HEK293 (cell line): ENCODE measurements around the gene TEX9.

Experiments used
- CTCF ChIA-PET: fragments of 350-600 bp; formaldehyde crosslinking; extraction: SDS; loops from one replicate; lab custom pipeline; 2021; ENCODE audit warnings: antibody characterized with exemption; lab: Yijun Ruan, JAX
- POLR2A ChIA-PET: fragments of 300-600 bp; formaldehyde crosslinking; extraction: SDS; loops from one replicate; lab custom pipeline; 2020; ENCODE audit warnings: antibody characterized with exemption, inconsistent platforms; lab: Yijun Ruan, JAX
- H3K27ac ChIP-seq: fragments of 200-500 bp; sonication (Bioruptor generic); 2 replicates; pipeline ENCODE4 v1.5.1; 2014; ENCODE audit warnings: low read depth, low read length, control low read depth, inconsistent platforms; ENCODE audit errors: extremely low read depth
- H3K36me3 ChIP-seq, 2 experiments: fragments of 200-500 bp in 1 of 2; sonication (Bioruptor generic) in 1 of 2; 1 replicate in 1 of 2; 2 replicates in 1 of 2; pipeline ENCODE4 v1.5.1; 2014 to 2017; ENCODE audit warnings: inconsistent platforms in 2 of 2, low read length in 2 of 2; ENCODE audit not compliant: control insufficient read depth in 2 of 2, insufficient read depth in 1 of 2
- H3K4me1 ChIP-seq: fragments of 200-500 bp; sonication (Bioruptor generic); 2 replicates; pipeline ENCODE4 v1.5.1; 2014; ENCODE audit warnings: mild to moderate bottlenecking, low read length, inconsistent platforms; ENCODE audit not compliant: control insufficient read depth, insufficient read depth
- H3K4me3 ChIP-seq: 2 replicates; pipeline ENCODE4 v1.5.1; 2011; ENCODE audit warnings: low read depth, mild to moderate bottlenecking, control low read depth, low read length, moderate library complexity
- H3K9me3 ChIP-seq: fragments of 200-500 bp; sonication (Bioruptor generic); 2 replicates; pipeline ENCODE4 v1.5.1; 2014; ENCODE audit warnings: low read depth, low read length, inconsistent platforms; ENCODE audit not compliant: control insufficient read depth, insufficient read depth
- RBAK ChIP-seq: fragments of 450-650 bp; formaldehyde crosslinking; IDR thresholded peaks from 2 replicates; pipeline ENCODE4 v1.5.1; 2016; ENCODE audit warnings: missing biosample characterization, missing genetic modification characterization
- SETDB1 ChIP-seq: IDR thresholded peaks from one replicate; pipeline ENCODE4 v1.6.1; 2017; ENCODE audit warnings: mild to moderate bottlenecking, low read length, moderate library complexity, mixed read lengths; ENCODE audit not compliant: insufficient read length
- ZNF404 ChIP-seq: fragments of 450-650 bp; formaldehyde crosslinking; IDR thresholded peaks from 2 replicates; pipeline ENCODE4 v1.5.1; 2017; ENCODE audit warnings: missing biosample characterization, missing genetic modification characterization
- ZNF423 ChIP-seq: fragments of 450-650 bp; formaldehyde crosslinking; IDR thresholded peaks from 2 replicates; pipeline ENCODE4 v1.5.1; 2016; ENCODE audit warnings: missing biosample characterization, missing genetic modification characterization
- ZNF768 ChIP-seq: fragments of 450-650 bp; formaldehyde crosslinking; IDR thresholded peaks from 2 replicates; pipeline ENCODE4 v1.5.1; 2018; ENCODE audit warnings: missing biosample characterization, mild to moderate bottlenecking, missing genetic modification characterization
- TF ChIP-seq, protein P1 (sequence below): fragments of 450-650 bp; formaldehyde crosslinking; conservative IDR thresholded peaks from 2 replicates; pipeline ENCODE4 v1.5.1; 2016; ENCODE audit warnings: low read depth, missing biosample characterization, missing genetic modification characterization
- TF ChIP-seq, protein P2 (sequence below): fragments of 450-650 bp; formaldehyde crosslinking; IDR thresholded peaks from 2 replicates; pipeline ENCODE4 v1.5.1; 2016; ENCODE audit warnings: missing biosample characterization, missing genetic modification characterization, low read depth

TEX9 gene

GRCh38 chr15:56473017-56473416, 107.8 kb downstream of the TEX9 start (continued):
- TF ChIP-seq, protein P1, sequence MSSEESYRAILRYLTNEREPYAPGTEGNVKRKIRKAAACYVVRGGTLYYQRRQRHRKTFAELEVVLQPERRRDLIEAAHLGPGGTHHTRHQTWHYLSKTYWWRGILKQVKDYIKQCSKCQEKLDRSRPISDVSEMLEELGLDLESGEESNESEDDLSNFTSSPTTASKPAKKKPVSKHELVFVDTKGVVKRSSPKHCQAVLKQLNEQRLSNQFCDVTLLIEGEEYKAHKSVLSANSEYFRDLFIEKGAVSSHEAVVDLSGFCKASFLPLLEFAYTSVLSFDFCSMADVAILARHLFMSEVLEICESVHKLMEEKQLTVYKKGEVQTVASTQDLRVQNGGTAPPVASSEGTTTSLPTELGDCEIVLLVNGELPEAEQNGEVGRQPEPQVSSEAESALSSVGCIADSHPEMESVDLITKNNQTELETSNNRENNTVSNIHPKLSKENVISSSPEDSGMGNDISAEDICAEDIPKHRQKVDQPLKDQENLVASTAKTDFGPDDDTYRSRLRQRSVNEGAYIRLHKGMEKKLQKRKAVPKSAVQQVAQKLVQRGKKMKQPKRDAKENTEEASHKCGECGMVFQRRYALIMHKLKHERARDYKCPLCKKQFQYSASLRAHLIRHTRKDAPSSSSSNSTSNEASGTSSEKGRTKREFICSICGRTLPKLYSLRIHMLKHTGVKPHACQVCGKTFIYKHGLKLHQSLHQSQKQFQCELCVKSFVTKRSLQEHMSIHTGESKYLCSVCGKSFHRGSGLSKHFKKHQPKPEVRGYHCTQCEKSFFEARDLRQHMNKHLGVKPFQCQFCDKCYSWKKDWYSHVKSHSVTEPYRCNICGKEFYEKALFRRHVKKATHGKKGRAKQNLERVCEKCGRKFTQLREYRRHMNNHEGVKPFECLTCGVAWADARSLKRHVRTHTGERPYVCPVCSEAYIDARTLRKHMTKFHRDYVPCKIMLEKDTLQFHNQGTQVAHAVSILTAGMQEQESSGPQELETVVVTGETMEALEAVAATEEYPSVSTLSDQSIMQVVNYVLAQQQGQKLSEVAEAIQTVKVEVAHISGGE: no peak
- TF ChIP-seq, protein P2, sequence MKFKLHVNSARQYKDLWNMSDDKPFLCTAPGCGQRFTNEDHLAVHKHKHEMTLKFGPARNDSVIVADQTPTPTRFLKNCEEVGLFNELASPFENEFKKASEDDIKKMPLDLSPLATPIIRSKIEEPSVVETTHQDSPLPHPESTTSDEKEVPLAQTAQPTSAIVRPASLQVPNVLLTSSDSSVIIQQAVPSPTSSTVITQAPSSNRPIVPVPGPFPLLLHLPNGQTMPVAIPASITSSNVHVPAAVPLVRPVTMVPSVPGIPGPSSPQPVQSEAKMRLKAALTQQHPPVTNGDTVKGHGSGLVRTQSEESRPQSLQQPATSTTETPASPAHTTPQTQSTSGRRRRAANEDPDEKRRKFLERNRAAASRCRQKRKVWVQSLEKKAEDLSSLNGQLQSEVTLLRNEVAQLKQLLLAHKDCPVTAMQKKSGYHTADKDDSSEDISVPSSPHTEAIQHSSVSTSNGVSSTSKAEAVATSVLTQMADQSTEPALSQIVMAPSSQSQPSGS (tag by site-specific recombination): no peak

DNA sequence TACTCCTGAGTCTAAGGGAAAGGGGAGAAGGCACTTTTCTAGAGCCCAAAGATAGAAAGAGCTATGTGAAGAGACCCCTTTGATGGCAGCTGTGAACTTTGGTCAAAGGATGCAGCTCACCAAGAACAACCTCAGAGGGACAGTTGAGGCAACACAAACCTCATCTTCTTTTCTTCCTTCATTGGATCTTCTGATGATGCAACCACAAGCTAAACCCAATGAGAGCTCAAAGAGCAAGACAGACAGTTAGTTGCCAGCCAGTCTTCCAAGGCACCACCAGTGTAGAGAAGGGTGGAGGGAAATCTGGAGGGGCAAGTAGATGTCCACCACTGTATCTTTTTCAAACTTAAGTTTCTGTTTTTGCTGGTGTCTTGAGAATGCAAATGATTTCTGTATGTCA, 110.1 kb downstream of the TEX9 start:
- Histone ChIP-seq H3K4me1 (no peaks in the 10 kb centered on the region), H3K9me3 (no peaks in the 10 kb centered on the region), H3K4me3 (no peak overlapping the region), H3K36me3 (no peaks in the 10 kb centered on the region), H3K27ac (no peak overlapping the region)
- ChIA-PET CTCF (no interaction called here), POLR2A (no interaction called here)
- TF ChIP-seq RBAK (tag by site-specific recombination): no peak
- no peak for TF ChIP-seq ZNF404
- TF ChIP-seq SETDB1: no peak
- TF ChIP-seq ZNF423: no peak
- TF ChIP-seq ZNF768 (tag by site-specific recombination): no peak
